Mucosa of descending colon (tissue), 3 donors: ENCODE data around the gene SCLT1. TPM values are rescaled to one million over a fixed set of nuclear protein-coding genes. Genes with fewer than 3 reads are reported as not detected.

Source experiments
- ATAC-seq: fragments of 200-7000 bp; cut with Tn5 transposase; one replicate; pipeline ENCODE4 v1.9.1; 2020; ENCODE audit warnings: mild to moderate bottlenecking, moderate library complexity
- DNase-seq, 3 donors: peaks; one replicate each; pipeline ENCODE4 v3.0.0-alpha.2; 2020
- H3K36me3 ChIP-seq: fragments of 200-600 bp; one replicate; pipeline ENCODE4 v1.8.0; 2021; ENCODE audit warnings: low read depth, mild to moderate bottlenecking
- H3K4me1 ChIP-seq: fragments of 200-600 bp; one replicate; pipeline ENCODE4 v1.8.0; 2021; ENCODE audit warnings: low read depth, mild to moderate bottlenecking
- H3K4me3 ChIP-seq: fragments of 200-600 bp; one replicate; pipeline ENCODE4 v1.8.0; 2021; ENCODE audit warnings: mild to moderate bottlenecking
- H3K9me3 ChIP-seq: fragments of 200-600 bp; one replicate; pipeline ENCODE4 v1.8.0; 2021; ENCODE audit warnings: mild to moderate bottlenecking
- CTCF ChIP-seq: fragments of 200-600 bp; IDR thresholded peaks from one replicate; pipeline ENCODE4 v1.8.0; 2022; ENCODE audit warnings: antibody characterized with exemption, mild to moderate bottlenecking
- intact Hi-C, 2 donors: fragments of 100-400 bp; cut with DNase I in 1 of 2; cut with micrococcal nuclease in 1 of 2; formaldehyde crosslinking; loops; one replicate each; pipeline versions ENCODE4 v1.11.0 to v1.11.1; 2022; cut with DNase I, micrococcal nuclease
- total RNA-seq, 3 donors: library from RNA; stranded (reverse); fragmentation: NEBNext Ultra II Directional in 2 of 3; extraction: Animal tissue kit (Norgen Biotek cat#: 25700) in 2 of 3; gene quantifications; one replicate each; pipeline versions ENCODE4 v1.2.1 to v1.2.4, GENCODE V29; 2021 to 2023
- donor health status: DM: no; HTN: no; CAD: no; lungs with moderate emphysema.
- donor health status: DM: no; HTN: no; CAD: no.
- donor health status: DM: no; HTN: yes; CAD: no.

Gene SCLT1
- total RNA-seq, 3 donors from 2014 or later, result 11.7 to 16.8 (median 12.9) TPM

DNA sequence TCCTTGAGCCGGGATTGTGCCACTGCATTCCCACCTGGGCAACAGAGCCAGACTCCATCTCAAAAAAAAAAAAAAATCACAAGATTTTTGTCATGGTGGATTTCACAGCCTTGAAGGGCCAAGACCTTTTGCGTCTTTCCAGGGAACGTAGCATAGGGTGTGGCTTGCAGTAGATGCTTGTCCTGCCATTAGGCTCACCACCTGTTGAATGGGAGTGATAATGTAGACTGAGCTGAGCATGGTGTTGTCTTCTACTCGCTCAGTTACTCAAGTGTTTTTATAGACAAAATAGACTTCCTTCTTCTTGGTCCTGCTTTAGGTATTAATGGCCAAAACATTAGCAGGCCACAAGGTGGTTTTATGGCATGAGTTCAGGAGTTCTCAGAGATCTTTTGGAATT lies 243.1 kb downstream of the SCLT1 start:
- intact Hi-C loops, result no loop called here
- H3K4me1 ChIP-seq, result no peaks in the 10 kb centered on the region
- H3K9me3 ChIP-seq, result no peaks in the 10 kb centered on the region
- DNase-seq (no peak), ATAC-seq (no peak)
- no peak for TF ChIP-seq CTCF
- H3K4me3 ChIP-seq, result no peak overlapping the region
- H3K36me3 ChIP-seq, result no peaks in the 10 kb centered on the region

DNA sequence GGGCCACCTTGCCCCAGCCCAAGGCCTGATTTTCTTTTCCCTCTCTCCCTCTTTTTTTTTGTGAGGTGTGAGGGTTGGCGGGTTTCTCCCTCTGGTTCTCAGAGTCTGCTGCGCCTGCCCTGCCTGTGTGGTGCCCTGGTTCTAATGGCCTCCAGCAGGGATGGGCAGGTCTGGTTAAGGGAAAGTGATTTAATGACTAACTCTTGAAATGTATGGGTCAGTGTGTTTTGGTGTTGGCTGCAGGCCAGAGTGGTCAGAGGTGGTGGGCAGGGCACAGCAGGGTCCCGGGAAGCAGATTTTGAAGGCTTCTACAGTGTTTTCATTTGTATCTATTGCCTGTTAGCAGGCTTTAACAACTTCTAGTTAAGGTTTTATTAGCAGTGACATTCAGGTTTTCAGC lies 244.9 kb downstream of the SCLT1 start:
- intact Hi-C loops, result no loop called here
- DNase-seq (no peak), ATAC-seq (no peak)
- Histone ChIP-seq H3K36me3 (no peaks in the 10 kb centered on the region), H3K4me1 (no peaks in the 10 kb centered on the region), H3K4me3 (no peak overlapping the region), H3K9me3 (no peaks in the 10 kb centered on the region)
- TF ChIP-seq CTCF, result no peak

DNA sequence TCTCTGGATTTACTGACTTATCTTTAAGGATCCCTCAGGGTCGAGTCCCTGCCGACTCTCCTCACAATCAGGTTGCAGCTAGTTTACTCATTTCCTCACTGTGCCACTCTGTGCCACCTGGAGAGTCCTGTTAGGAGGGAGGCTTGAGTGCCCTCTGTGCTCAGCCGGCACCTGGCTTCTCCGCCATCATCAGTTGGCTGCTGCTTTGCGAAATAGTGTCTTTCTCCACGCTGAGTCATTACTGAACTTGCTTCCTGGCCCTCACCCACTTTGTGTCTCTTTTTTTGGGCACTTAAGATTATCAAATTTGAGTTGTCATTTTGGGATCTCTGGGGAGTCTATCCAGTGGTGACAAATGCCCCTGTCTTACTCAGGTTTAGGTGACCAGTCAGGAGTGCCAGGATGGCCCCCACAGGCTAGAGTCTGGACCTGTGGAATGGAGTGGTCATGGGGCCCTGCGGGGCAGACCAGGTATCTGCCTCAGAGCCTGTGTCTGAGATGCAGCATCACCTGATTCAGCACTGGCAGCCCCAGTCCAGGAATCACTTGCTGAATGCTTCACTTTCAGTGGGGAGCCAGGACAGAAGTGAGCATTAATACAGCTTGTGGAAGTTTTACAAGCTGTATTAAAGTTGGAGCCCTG lies 246.1 kb downstream of the SCLT1 start:
- DNase-seq, result no peak
- TF ChIP-seq CTCF, result no peak

GRCh38 chr4:128846063-128846462 lies 247.3 kb downstream of the SCLT1 start:
- Histone ChIP-seq H3K4me3 (no peak overlapping the region), H3K36me3 (no peaks in the 10 kb centered on the region), H3K4me1 (no peaks in the 10 kb centered on the region), H3K9me3 (no peaks in the 10 kb centered on the region)
- TF ChIP-seq CTCF, result no peak
- intact Hi-C loops, result no loop called here
- ATAC-seq (no peak), DNase-seq (no peak)

More for the DNA sequence above, 246.1 kb downstream of the SCLT1 start:
- H3K36me3 ChIP-seq, result no peaks in the 10 kb centered on the region
- peak; percentile 24 for ATAC-seq
- H3K4me1 ChIP-seq, result no peaks in the 10 kb centered on the region
- H3K4me3 ChIP-seq, result no peak overlapping the region
- intact Hi-C loops, result no loop called here
- no peaks in the 10 kb centered on the region for H3K9me3 ChIP-seq

DNA sequence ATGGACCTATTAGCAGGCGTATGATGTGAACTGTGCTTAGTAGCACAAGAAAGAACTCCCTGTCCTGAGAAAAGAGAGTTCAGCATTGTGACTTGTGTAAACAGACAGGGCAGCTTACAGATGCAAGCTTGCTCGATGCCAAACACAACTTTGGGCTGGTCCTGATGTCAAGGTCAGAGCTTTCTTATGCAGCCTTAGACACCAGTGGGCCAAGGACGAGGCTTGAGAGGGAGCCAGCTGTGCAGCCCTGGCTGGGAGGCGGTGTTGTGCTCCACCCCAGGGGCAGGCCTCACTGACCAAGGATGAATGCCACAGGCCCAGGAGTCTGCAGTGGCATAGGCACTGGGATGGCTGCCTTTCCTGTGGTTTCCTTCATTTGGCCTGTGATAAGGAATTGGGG lies 248.4 kb downstream of the SCLT1 start:
- no peak for TF ChIP-seq CTCF
- H3K4me1 ChIP-seq, result no peaks in the 10 kb centered on the region
- H3K4me3 ChIP-seq, result no peak overlapping the region
- no peaks in the 10 kb centered on the region for H3K9me3 ChIP-seq
- DNase-seq (no peak), ATAC-seq (peak; percentile 27)
- intact Hi-C loops, result no loop called here
- H3K36me3 ChIP-seq, result no peaks in the 10 kb centered on the region

DNA sequence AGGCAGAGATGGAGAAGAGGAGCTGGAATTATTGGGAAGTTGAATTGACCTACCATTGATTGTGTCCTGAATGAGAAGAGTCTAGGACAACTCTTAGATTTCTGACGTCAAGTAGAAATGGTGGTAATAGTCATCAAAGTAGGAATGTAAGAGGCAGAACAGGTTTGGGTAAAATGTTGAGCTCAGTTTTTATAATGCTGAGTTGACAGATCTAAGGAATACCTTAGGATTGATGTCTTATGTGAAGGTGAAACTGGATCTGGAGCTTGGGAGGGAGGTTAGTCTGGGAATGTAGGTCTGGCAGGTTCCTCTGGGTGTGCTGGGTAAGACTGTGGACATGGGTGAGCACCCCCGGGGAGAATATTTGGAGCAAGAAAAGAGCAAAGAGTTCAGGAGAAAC lies 251.9 kb downstream of the SCLT1 start:
- no peak for DNase-seq
- intact Hi-C loops, result no loop called here
- no peaks in the 10 kb centered on the region for H3K4me1 ChIP-seq
- ATAC-seq, result no peak
- no peaks in the 10 kb centered on the region for H3K9me3 ChIP-seq
- TF ChIP-seq CTCF, result no peak
- no peak overlapping the region for H3K4me3 ChIP-seq
- no peaks in the 10 kb centered on the region for H3K36me3 ChIP-seq
